Non-pigmented ciliary epithelial cell (primary cell): Measurements from ENCODE around the gene ALDH1A3.
"Not testable (repeated sequence)": the region's sequence is repeated elsewhere in the genome, so short reads cannot be mapped to it uniquely, and the experiment has no call there.

Experiments
- DNase-seq: peaks from one replicate; pipeline ENCODE4 v3.0.0-alpha.2; 2010; ENCODE audit warnings: low read depth

Gene ALDH1A3

GRCh38 chr15:100879464-100880138 is at the start of gene ALDH1A3:
Gene ALDH1A3, plus strand, starts transcription at chr15:100879831. Its CDS starts 77 bp downstream, at chr15:100879908.
- no peak for DNase-seq

GRCh38 chr15:100831467-100831866 is 48.2 kb upstream of the ALDH1A3 start:
- DNase-seq: no peak

GRCh38 chr15:100832149-100832942 is 47.3 kb upstream of the ALDH1A3 start:
- no peak for DNase-seq

- DNase-seq: no peak
Measured at GRCh38 chr15:100833417-100834389, 45.9 kb upstream of the ALDH1A3 start.

GRCh38 chr15:100834731-100835130 is 44.9 kb upstream of the ALDH1A3 start:
- DNase-seq: no peak

- no peak for DNase-seq
Measured at GRCh38 chr15:100835636-100836035, 44.0 kb upstream of the ALDH1A3 start.

- no peak for DNase-seq
Measured at GRCh38 chr15:100836501-100836900, 43.1 kb upstream of the ALDH1A3 start.

- DNase-seq: no peak
Measured at GRCh38 chr15:100841426-100841825, 38.2 kb upstream of the ALDH1A3 start.

GRCh38 chr15:100842756-100843730 is 36.6 kb upstream of the ALDH1A3 start:
- DNase-seq: peak; percentile 48

- no peak for DNase-seq
Measured at GRCh38 chr15:100844167-100844566, 35.5 kb upstream of the ALDH1A3 start.

- DNase-seq: no peak
Measured at GRCh38 chr15:100844778-100845177, 34.9 kb upstream of the ALDH1A3 start.

GRCh38 chr15:100847194-100847593 is 32.4 kb upstream of the ALDH1A3 start:
- DNase-seq: no peak

GRCh38 chr15:100849021-100849854 is 30.4 kb upstream of the ALDH1A3 start:
- DNase-seq: no peak

- no peak for DNase-seq
Measured at GRCh38 chr15:100849855-100850218, 29.8 kb upstream of the ALDH1A3 start.

GRCh38 chr15:100851428-100852015 is 28.1 kb upstream of the ALDH1A3 start:
- DNase-seq: not testable (repeated sequence)

GRCh38 chr15:100852630-100853029 is 27.0 kb upstream of the ALDH1A3 start:
- no peak for DNase-seq

GRCh38 chr15:100853676-100854440 is 25.8 kb upstream of the ALDH1A3 start:
- DNase-seq: no peak

GRCh38 chr15:100856867-100857266 is 22.8 kb upstream of the ALDH1A3 start:
- no peak for DNase-seq

GRCh38 chr15:100858294-100858693 is 21.3 kb upstream of the ALDH1A3 start:
- no peak for DNase-seq
